OCI-M1 (cell line): ENCODE data around the gene DPYSL5.

Source experiments
- DNase-seq: peaks from one replicate; lab custom pipeline; 2025; lab: John Stamatoyannopoulos, UW

The DPYSL5 gene

GRCh38 chr2:26968001-26968400, 120.1 kb downstream of the DPYSL5 start:
- no peak for DNase-seq

- DNase-seq, result peak; percentile 17
These were observed 121.3 kb downstream of the DPYSL5 start for GRCh38 chr2:26969077-26969844.

- DNase-seq, result peak; percentile 85
These were observed 122.5 kb downstream of the DPYSL5 start, which contains the start of gene MAPRE3 for GRCh38 chr2:26970244-26970927. Gene MAPRE3, plus strand, starts transcription at chr2:26970637. Its CDS starts 51,582 bp downstream, at chr2:27022219.

GRCh38 chr2:26970928-26971627, 123.1 kb downstream of the DPYSL5 start:
- peak; percentile 58 for DNase-seq

GRCh38 chr2:26971911-26972786, 124.2 kb downstream of the DPYSL5 start:
- peak; percentile 59 for DNase-seq

GRCh38 chr2:26974352-26974751, 126.4 kb downstream of the DPYSL5 start:
- DNase-seq, result peak; percentile 70

GRCh38 chr2:26975102-26975501, 127.2 kb downstream of the DPYSL5 start:
- peak; percentile 62 for DNase-seq

GRCh38 chr2:26975656-26976055, 127.7 kb downstream of the DPYSL5 start:
- no peak for DNase-seq

GRCh38 chr2:26976237-26976636, 128.3 kb downstream of the DPYSL5 start:
- DNase-seq, result no peak

GRCh38 chr2:26977012-26977411, 129.1 kb downstream of the DPYSL5 start:
- no peak for DNase-seq

GRCh38 chr2:26978061-26978596, 130.2 kb downstream of the DPYSL5 start:
- DNase-seq, result peak; percentile 76

- no peak for DNase-seq
These were observed 131.8 kb downstream of the DPYSL5 start for GRCh38 chr2:26979741-26980140.

- DNase-seq, result no peak
These were observed 133.0 kb downstream of the DPYSL5 start for GRCh38 chr2:26980971-26981370.

GRCh38 chr2:26982102-26982742, 134.3 kb downstream of the DPYSL5 start:
- DNase-seq, result peak; percentile 84

- no peak for DNase-seq
These were observed 135.8 kb downstream of the DPYSL5 start for GRCh38 chr2:26983746-26984145.

GRCh38 chr2:26985807-26986206, 137.9 kb downstream of the DPYSL5 start:
- no peak for DNase-seq

- no peak for DNase-seq
These were observed 138.6 kb downstream of the DPYSL5 start for GRCh38 chr2:26986576-26986975.

- DNase-seq, result no peak
These were observed 140.3 kb downstream of the DPYSL5 start for GRCh38 chr2:26988058-26988860.

- no peak for DNase-seq
These were observed 141.2 kb downstream of the DPYSL5 start for GRCh38 chr2:26989156-26989555.

GRCh38 chr2:26991717-26992116, 143.8 kb downstream of the DPYSL5 start:
- no peak for DNase-seq
